ENCODE data around the gene GORAB. TPM values are rescaled to one million over a fixed set of nuclear protein-coding genes. Genes with fewer than 3 reads are reported as not detected.

The GORAB gene
- total RNA-seq, 1 experiment from 2014 or later = 13.1 TPM

DNA sequence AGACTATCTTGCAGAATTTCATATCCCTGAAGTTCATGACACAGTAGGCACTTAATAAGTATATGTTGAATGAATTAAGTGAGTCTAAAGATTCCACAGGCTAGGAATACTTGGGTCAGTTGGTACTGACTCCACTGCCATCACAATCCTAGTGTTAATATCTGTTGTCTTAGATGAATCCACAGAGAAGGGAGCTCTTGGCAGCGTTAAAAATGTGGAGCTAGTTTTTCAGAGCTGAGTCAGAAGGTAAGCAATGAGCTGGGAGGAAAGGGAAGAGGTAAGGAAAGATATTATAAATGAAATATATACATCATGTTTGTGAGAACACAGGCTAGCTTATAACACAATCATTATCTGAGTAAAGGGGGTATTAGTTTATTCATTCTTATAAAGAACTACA, 21.8 kb upstream of the GORAB start:
- Histone ChIP-seq H3K9me2 (replicated peaks; ENCODE audit: insufficient read depth, low read length) (no peaks in the 10 kb centered on the region), H3K27ac (ENCODE audit: low read length) (no peak overlapping the region), H3K4me2 (ENCODE audit: low read depth, low read length, poor library complexity, severe bottlenecking) (no peak overlapping the region), H2AFZ (ENCODE audit: low read length) (no peak overlapping the region), H4K20me1 (ENCODE audit: insufficient read depth, low read depth, low read length) (no peaks in the 10 kb centered on the region), H3K9ac (ENCODE audit: low read length) (no peak overlapping the region), H3K4me1 (ENCODE audit: low read length) (no peaks in the 10 kb centered on the region), H3K36me3 (ENCODE audit: insufficient read depth, low read length) (no peaks in the 10 kb centered on the region), H3K79me2 (ENCODE audit: low read length) (no peaks in the 10 kb centered on the region), H3K9me3 (ENCODE audit: low read length) (no peaks in the 10 kb centered on the region), H3K27me3 (ENCODE audit: low read length) (no peaks in the 10 kb centered on the region), H3K4me3 (ENCODE audit: low read length) (no peak overlapping the region)
- no peak for DNase-seq

- no peaks in the 10 kb centered on the region for H3K27me3 ChIP-seq (ENCODE audit: low read length)
- no peaks in the 10 kb centered on the region for H3K4me1 ChIP-seq (ENCODE audit: low read length)
- H3K79me2 ChIP-seq (ENCODE audit: low read length) = no peaks in the 10 kb centered on the region
- H2AFZ ChIP-seq (ENCODE audit: low read length) = no peak overlapping the region
- no peak for DNase-seq
- H3K4me3 ChIP-seq (ENCODE audit: low read length) = no peak overlapping the region
- H3K9me2 ChIP-seq (replicated peaks; ENCODE audit: insufficient read depth, low read length) = no peaks in the 10 kb centered on the region
- H3K4me2 ChIP-seq (ENCODE audit: low read depth, low read length, poor library complexity, severe bottlenecking) = no peak overlapping the region
- H3K9me3 ChIP-seq (ENCODE audit: low read length) = no peaks in the 10 kb centered on the region
- H3K27ac ChIP-seq (ENCODE audit: low read length) = no peak overlapping the region
- no peaks in the 10 kb centered on the region for H3K36me3 ChIP-seq (ENCODE audit: insufficient read depth, low read length)
- H3K9ac ChIP-seq (ENCODE audit: low read length) = no peak overlapping the region
- no peaks in the 10 kb centered on the region for H4K20me1 ChIP-seq (ENCODE audit: insufficient read depth, low read depth, low read length)
These were observed 20.9 kb upstream of the GORAB start for GRCh38 chr1:170511038-170511437.

- H3K4me3 ChIP-seq (ENCODE audit: low read length) = no peak overlapping the region
- H3K4me1 ChIP-seq (ENCODE audit: low read length) = no peaks in the 10 kb centered on the region
- H3K27me3 ChIP-seq (ENCODE audit: low read length) = no peaks in the 10 kb centered on the region
- H3K9me2 ChIP-seq (replicated peaks; ENCODE audit: insufficient read depth, low read length) = no peaks in the 10 kb centered on the region
- no peak overlapping the region for H3K9ac ChIP-seq (ENCODE audit: low read length)
- H3K4me2 ChIP-seq (ENCODE audit: low read depth, low read length, poor library complexity, severe bottlenecking) = no peak overlapping the region
- H2AFZ ChIP-seq (ENCODE audit: low read length) = no peak overlapping the region
- DNase-seq = no peak
- no peaks in the 10 kb centered on the region for H3K36me3 ChIP-seq (ENCODE audit: insufficient read depth, low read length)
- no peaks in the 10 kb centered on the region for H3K79me2 ChIP-seq (ENCODE audit: low read length)
- no peaks in the 10 kb centered on the region for H3K9me3 ChIP-seq (ENCODE audit: low read length)
- no peaks in the 10 kb centered on the region for H4K20me1 ChIP-seq (ENCODE audit: insufficient read depth, low read depth, low read length)
- H3K27ac ChIP-seq (ENCODE audit: low read length) = no peak overlapping the region
These were observed 18.8 kb upstream of the GORAB start for GRCh38 chr1:170513138-170513537.

DNA sequence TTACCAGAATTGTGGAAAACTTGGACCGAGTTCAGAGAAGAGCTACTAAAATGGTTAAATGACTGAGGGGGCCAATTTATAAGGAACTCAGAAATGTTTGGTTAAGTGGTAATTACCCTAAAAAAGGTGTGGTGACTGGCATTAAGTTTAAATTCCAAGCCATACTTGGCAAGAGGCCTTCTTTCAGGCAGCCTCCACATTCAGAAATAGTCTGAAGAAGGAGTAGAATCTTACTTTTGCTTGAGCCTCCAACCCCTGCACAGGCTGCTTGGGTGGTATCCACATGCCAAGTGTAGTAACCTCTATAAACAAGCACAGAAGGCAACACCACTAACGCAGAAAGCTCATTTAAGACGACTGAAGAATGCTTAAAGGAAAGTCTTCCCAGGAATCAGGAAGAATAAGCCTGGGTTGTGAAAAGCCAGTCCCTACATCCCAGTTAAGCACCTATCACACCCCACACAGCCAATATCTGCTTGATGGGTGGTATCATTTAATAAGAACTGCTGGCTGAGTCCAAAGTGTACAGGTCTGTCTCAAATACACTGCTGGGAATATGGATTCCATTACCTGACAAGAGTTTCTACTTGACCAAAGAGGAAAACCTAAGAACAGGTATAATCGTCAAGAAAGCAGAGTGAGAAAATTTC, 13.7 kb upstream of the GORAB start:
- Histone ChIP-seq H2AFZ (ENCODE audit: low read length) (no peak overlapping the region), H3K9me3 (ENCODE audit: low read length) (no peaks in the 10 kb centered on the region), H3K4me3 (ENCODE audit: low read length) (no peak overlapping the region), H3K27me3 (ENCODE audit: low read length) (no peaks in the 10 kb centered on the region), H3K4me1 (ENCODE audit: low read length) (no peaks in the 10 kb centered on the region), H3K36me3 (ENCODE audit: insufficient read depth, low read length) (no peaks in the 10 kb centered on the region), H3K27ac (ENCODE audit: low read length) (no peak overlapping the region), H3K79me2 (ENCODE audit: low read length) (no peaks in the 10 kb centered on the region), H3K9me2 (replicated peaks; ENCODE audit: insufficient read depth, low read length) (no peaks in the 10 kb centered on the region), H3K4me2 (ENCODE audit: low read depth, low read length, poor library complexity, severe bottlenecking) (no peak overlapping the region), H4K20me1 (ENCODE audit: insufficient read depth, low read depth, low read length) (no peaks in the 10 kb centered on the region), H3K9ac (ENCODE audit: low read length) (no peak overlapping the region)
- DNase-seq = no peak

GRCh38 chr1:170518965-170519364, 13.0 kb upstream of the GORAB start:
- H4K20me1 ChIP-seq (ENCODE audit: insufficient read depth, low read depth, low read length) = no peaks in the 10 kb centered on the region
- H3K4me2 ChIP-seq (ENCODE audit: low read depth, low read length, poor library complexity, severe bottlenecking) = no peak overlapping the region
- no peaks in the 10 kb centered on the region for H3K4me1 ChIP-seq (ENCODE audit: low read length)
- H3K36me3 ChIP-seq (ENCODE audit: insufficient read depth, low read length) = no peaks in the 10 kb centered on the region
- no peaks in the 10 kb centered on the region for H3K79me2 ChIP-seq (ENCODE audit: low read length)
- H3K4me3 ChIP-seq (ENCODE audit: low read length) = no peak overlapping the region
- H3K9me3 ChIP-seq (ENCODE audit: low read length) = no peaks in the 10 kb centered on the region
- H3K27ac ChIP-seq (ENCODE audit: low read length) = no peak overlapping the region
- H3K9ac ChIP-seq (ENCODE audit: low read length) = no peak overlapping the region
- no peaks in the 10 kb centered on the region for H3K9me2 ChIP-seq (replicated peaks; ENCODE audit: insufficient read depth, low read length)
- H2AFZ ChIP-seq (ENCODE audit: low read length) = no peak overlapping the region
- no peak for DNase-seq
- no peaks in the 10 kb centered on the region for H3K27me3 ChIP-seq (ENCODE audit: low read length)

- Histone ChIP-seq H3K27ac (ENCODE audit: low read length) (no peak overlapping the region), H3K79me2 (ENCODE audit: low read length) (no peaks in the 10 kb centered on the region), H3K27me3 (ENCODE audit: low read length) (no peaks in the 10 kb centered on the region), H3K36me3 (ENCODE audit: insufficient read depth, low read length) (no peaks in the 10 kb centered on the region), H3K9me3 (ENCODE audit: low read length) (no peaks in the 10 kb centered on the region), H3K4me3 (ENCODE audit: low read length) (no peak overlapping the region), H3K4me1 (ENCODE audit: low read length) (no peaks in the 10 kb centered on the region), H2AFZ (ENCODE audit: low read length) (no peak overlapping the region), H3K9me2 (replicated peaks; ENCODE audit: insufficient read depth, low read length) (no peaks in the 10 kb centered on the region), H4K20me1 (ENCODE audit: insufficient read depth, low read depth, low read length) (no peaks in the 10 kb centered on the region), H3K9ac (ENCODE audit: low read length) (no peak overlapping the region), H3K4me2 (ENCODE audit: low read depth, low read length, poor library complexity, severe bottlenecking) (no peak overlapping the region)
- DNase-seq = no peak
These were observed 11.4 kb upstream of the GORAB start for GRCh38 chr1:170520601-170521000.

- no peak for DNase-seq
- Histone ChIP-seq H2AFZ (ENCODE audit: low read length) (no peak overlapping the region), H3K9ac (ENCODE audit: low read length) (no peak overlapping the region), H3K79me2 (ENCODE audit: low read length) (no peaks in the 10 kb centered on the region), H3K36me3 (ENCODE audit: insufficient read depth, low read length) (no peaks in the 10 kb centered on the region), H3K4me2 (ENCODE audit: low read depth, low read length, poor library complexity, severe bottlenecking) (no peak overlapping the region), H3K4me3 (ENCODE audit: low read length) (no peak overlapping the region), H3K27ac (ENCODE audit: low read length) (no peak overlapping the region), H3K4me1 (ENCODE audit: low read length) (no peaks in the 10 kb centered on the region), H4K20me1 (ENCODE audit: insufficient read depth, low read depth, low read length) (no peaks in the 10 kb centered on the region), H3K9me2 (replicated peaks; ENCODE audit: insufficient read depth, low read length) (no peaks in the 10 kb centered on the region), H3K27me3 (ENCODE audit: low read length) (no peaks in the 10 kb centered on the region), H3K9me3 (ENCODE audit: low read length) (no peaks in the 10 kb centered on the region)
These were observed 10.1 kb upstream of the GORAB start for GRCh38 chr1:170521818-170522217.

DNA sequence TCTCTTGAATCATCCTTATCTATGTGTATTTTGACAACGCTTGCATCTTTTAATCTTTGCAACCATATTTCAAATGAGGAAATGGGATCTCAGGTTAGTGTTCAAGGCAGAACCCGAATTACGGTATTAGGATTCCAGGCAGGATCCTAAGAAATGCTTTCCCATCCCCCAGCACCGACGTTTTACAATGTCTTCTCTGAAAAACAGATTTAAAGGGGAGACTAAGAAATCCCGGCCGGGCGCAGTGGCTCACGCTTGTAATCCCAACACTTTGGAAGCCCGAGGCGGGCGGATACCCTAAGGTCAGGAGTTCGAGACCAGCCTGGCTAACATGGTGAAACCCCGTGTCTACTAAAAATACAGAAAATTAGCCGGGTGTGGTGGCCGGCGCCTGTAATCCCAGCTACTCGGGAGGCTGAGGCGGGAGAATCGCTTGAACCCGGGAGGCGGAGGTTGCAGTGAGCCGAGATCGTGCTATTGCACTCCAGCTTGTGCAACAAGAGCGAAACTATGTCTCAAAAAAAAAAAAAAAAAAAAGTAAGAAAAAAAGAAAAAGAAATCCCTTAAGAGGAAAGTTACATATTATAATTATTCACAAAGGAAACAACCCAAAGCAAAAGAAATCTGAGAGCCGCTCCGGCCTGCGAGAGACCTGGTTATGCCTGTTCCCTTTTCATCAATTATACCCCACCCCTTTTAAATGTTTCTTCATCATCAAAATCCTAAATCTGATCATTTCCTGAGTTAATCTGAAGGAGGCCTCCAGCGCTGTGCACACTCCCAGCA, 801 bp upstream of the GORAB start:
- H3K27ac ChIP-seq (ENCODE audit: low read length) = peak overlapping the region; percentile 79
- no peaks in the 10 kb centered on the region for H4K20me1 ChIP-seq (ENCODE audit: insufficient read depth, low read depth, low read length)
- H3K4me3 ChIP-seq (ENCODE audit: low read length) = peak overlapping the region; percentile 91
- no peaks in the 10 kb centered on the region; the same call in 1 of the 2 replicates for H3K9me2 ChIP-seq (replicated peaks; ENCODE audit: insufficient read depth, low read length)
- H2AFZ ChIP-seq (ENCODE audit: low read length) = peak overlapping the region; percentile 80; the same call in 1 of the 2 replicates
- peaks cover 29% of the 10 kb centered on the region for H3K4me1 ChIP-seq (ENCODE audit: low read length)
- H3K27me3 ChIP-seq (ENCODE audit: low read length) = no peaks in the 10 kb centered on the region
- peak overlapping the region; percentile 81 for H3K9ac ChIP-seq (ENCODE audit: low read length)
- no peaks in the 10 kb centered on the region for H3K9me3 ChIP-seq (ENCODE audit: low read length)
- H3K4me2 ChIP-seq (ENCODE audit: low read depth, low read length, poor library complexity, severe bottlenecking) = peak overlapping the region; percentile 84
- no peak for DNase-seq
- H3K79me2 ChIP-seq (ENCODE audit: low read length) = peaks cover 39% of the 10 kb centered on the region
- peaks cover 5% of the 10 kb centered on the region; the same call in 1 of the 2 replicates for H3K36me3 ChIP-seq (ENCODE audit: insufficient read depth, low read length)

Data from Karpas-422 (cell line).